Activated naive CD8-positive, alpha-beta T cell treated with anti-CD3 and anti-CD28 coated beads, Interleukin-2, amount 50 U/mL, for 16 hours (primary cell): Measurements from ENCODE around the gene PAFAH1B2.

Source experiments
- DNase-seq: peaks from one replicate; pipeline ENCODE4 v3.0.0-alpha.2; 2020; ENCODE audit warnings: low read depth, low spot score

PAFAH1B2 gene

GRCh38 chr11:117188620-117189081, 44.6 kb downstream of the PAFAH1B2 start:
- DNase-seq = no peak

- DNase-seq = no peak
Measured at GRCh38 chr11:117189191-117189940, 45.3 kb downstream of the PAFAH1B2 start.

DNA sequence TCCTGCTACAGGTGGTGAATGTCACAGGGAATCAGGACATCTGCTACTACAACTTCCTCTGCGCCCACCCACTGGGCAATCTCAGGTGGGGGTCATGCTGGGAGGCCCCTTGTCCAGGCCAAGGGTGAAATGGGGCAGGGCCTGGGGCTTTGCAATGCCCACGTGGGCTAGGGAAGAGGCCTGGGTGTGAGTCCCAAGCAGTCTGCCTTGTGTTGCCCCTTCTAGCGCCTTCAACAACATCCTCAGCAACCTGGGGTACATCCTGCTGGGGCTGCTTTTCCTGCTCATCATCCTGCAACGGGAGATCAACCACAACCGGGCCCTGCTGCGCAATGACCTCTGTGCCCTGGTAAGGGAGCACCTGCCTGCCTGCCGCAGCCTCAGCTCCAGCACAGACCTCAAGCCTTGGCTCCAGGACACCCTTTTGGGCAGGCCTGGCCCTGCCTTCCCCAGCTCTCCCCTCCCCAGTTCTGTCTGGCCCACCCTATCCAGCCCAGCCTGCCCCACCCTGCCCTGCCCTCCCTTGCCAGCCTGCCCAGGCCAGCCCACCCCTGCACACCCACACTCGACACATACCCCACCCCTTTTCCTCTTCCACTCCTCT, 46.0 kb downstream of the PAFAH1B2 start:
- no peak for DNase-seq

DNA sequence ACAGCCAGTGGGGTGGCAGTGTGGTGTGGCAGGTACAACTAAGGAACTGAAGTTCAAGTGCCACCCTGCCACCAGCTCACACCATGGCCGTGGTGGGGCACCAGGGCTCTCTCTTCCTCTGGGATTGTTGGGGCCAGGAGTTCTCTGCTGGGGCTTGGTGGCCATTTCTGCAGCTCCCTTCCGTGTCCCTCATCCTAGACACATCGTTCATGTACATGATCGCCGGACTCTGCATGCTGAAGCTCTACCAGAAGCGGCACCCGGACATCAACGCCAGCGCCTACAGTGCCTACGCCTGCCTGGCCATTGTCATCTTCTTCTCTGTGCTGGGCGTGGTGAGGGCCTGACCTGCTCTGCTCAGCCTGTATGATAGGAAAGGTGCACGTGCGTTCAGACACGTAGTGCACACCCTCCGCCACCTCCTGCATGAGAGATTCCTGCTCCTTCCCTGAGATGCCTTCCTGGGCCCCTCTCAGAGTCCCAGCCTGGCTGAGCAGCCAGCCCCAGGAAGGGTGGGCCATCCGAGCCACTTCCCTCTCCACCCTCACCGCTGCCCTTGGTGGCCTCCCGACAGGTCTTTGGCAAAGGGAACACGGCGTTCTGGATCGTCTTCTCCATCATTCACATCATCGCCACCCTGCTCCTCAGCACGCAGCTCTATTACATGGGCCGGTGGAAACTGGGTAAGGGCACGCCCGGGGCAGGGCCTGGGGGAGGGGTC, 47.8 kb downstream of the PAFAH1B2 start:
- no peak for DNase-seq

GRCh38 chr11:117192401-117192875, 48.4 kb downstream of the PAFAH1B2 start:
- no peak for DNase-seq

DNA sequence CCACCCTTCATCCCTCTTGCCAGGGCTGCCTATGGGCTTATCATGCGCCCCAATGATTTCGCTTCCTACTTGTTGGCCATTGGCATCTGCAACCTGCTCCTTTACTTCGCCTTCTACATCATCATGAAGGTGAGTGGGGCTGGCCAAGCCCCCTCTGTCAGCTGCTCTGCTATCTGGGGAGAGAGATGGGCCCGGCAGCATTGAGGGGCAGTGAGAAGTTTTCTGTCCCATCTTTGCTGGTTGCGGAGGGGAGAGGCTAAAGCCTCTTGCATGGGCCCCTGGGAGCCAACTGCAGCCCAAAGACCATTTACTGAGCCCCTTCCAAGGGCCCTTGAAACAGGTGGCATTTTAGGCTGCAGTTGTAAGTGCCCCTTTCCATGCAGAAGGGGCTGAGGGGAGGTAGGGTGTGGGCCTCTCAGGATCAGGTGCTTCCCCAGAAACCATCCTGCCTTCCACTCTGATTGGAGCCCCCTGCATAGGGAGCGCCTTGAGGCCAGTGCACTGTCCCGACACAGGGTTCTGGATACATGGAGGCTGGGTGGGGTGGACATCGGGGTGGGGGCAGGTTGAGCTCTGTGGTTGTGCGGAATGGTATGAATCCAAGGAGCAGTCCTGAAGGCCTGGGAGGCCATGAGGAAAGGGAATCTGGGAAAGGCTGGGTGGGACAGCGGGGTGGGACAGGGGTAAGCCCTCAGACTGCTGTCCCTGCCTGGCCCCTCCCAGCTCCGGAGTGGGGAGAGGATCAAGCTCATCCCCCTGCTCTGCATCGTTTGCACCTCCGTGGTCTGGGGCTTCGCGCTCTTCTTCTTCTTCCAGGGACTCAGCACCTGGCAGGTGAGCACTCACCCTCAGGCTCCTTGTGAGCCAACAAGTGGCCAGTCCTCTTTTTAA, 49.3 kb downstream of the PAFAH1B2 start:
- DNase-seq = no peak

DNA sequence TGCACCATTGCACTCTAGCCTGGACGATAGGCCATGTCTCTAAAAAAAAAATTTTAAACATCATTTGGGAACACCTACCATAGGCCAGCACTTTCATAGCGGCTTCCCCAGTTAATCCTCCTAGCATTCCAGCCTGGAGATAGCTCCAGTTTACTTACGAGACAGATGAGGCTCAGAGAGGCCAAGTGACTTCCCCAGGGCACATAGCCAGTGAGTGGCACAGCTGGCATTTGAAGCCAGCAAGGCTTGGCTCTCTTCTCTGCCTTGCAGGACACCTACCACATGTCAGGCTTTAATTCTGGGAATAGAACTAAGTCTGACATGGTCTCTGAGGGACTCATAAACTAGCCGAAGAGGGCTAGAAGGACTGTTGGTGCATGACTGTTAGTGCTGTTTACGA, 50.2 kb downstream of the PAFAH1B2 start:
- DNase-seq = no peak

GRCh38 chr11:117195258-117195657, 51.2 kb downstream of the PAFAH1B2 start:
- no peak for DNase-seq

DNA sequence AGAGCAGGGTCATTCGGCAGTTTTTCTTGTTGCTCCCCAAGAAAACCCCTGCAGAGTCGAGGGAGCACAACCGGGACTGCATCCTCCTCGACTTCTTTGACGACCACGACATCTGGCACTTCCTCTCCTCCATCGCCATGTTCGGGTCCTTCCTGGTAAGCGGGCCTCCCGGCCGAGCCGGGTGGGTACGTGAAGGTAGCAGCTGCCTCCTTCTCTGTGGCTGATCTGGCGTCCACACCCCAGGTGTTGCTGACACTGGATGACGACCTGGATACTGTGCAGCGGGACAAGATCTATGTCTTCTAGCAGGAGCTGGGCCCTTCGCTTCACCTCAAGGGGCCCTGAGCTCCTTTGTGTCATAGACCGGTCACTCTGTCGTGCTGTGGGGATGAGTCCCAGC, 51.7 kb downstream of the PAFAH1B2 start:
- DNase-seq = no peak

GRCh38 chr11:117197006-117197405, 52.9 kb downstream of the PAFAH1B2 start:
- no peak for DNase-seq

- no peak for DNase-seq
Measured at GRCh38 chr11:117197516-117198456, 53.7 kb downstream of the PAFAH1B2 start.

DNA sequence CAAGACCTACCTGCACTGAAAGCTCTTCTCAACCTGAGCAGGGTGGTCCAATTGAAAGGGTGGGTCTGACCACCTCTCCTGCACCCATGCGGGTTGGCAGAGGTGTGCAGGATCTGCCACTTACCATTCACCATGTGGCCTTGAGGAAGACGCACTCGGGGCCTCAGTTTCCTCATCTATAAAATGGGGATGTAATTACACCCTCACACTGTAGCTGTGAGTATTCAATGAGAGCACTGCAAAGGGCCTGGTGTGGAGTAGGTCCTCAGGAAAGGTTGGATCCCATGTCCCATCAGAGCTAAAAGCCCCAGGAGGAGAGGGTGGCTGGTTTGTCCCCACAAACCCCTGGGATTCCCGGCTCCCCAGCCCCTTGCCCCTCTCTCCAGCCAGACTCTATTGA, 54.5 kb downstream of the PAFAH1B2 start:
- DNase-seq = no peak

DNA sequence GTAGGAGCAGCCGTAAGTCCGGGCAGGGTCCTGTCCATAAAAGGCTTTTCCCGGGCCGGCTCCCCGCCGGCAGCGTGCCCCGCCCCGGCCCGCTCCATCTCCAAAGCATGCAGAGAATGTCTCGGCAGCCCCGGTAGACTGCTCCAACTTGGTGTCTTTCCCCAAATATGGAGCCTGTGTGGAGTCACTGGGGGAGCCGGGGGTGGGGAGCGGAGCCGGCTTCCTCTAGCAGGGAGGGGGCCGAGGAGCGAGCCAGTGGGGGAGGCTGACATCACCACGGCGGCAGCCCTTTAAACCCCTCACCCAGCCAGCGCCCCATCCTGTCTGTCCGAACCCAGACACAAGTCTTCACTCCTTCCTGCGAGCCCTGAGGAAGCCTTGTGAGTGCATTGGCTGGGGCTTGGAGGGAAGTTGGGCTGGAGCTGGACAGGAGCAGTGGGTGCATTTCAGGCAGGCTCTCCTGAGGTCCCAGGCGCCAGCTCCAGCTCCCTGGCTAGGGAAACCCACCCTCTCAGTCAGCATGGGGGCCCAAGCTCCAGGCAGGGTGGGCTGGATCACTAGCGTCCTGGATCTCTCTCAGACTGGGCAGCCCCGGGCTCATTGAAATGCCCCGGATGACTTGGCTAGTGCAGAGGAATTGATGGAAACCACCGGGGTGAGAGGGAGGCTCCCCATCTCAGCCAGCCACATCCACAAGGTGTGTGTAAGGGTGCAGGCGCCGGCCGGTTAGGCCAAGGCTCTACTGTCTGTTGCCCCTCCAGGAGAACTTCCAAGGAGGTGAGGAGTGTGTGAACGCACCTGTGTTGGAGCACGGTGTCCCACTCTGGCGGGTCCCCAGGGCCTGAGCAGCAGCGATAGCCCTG, 55.2 kb downstream of the PAFAH1B2 start, which contains the start of gene TAGLN:
Gene TAGLN (plus strand): TSS at position 318 of the 863 bp plus-strand sequence. CDS start 3,644 bp downstream, outside the sequence.
- DNase-seq = no peak

- no peak for DNase-seq
Measured at GRCh38 chr11:117199916-117200812, 56.1 kb downstream of the PAFAH1B2 start.

DNA sequence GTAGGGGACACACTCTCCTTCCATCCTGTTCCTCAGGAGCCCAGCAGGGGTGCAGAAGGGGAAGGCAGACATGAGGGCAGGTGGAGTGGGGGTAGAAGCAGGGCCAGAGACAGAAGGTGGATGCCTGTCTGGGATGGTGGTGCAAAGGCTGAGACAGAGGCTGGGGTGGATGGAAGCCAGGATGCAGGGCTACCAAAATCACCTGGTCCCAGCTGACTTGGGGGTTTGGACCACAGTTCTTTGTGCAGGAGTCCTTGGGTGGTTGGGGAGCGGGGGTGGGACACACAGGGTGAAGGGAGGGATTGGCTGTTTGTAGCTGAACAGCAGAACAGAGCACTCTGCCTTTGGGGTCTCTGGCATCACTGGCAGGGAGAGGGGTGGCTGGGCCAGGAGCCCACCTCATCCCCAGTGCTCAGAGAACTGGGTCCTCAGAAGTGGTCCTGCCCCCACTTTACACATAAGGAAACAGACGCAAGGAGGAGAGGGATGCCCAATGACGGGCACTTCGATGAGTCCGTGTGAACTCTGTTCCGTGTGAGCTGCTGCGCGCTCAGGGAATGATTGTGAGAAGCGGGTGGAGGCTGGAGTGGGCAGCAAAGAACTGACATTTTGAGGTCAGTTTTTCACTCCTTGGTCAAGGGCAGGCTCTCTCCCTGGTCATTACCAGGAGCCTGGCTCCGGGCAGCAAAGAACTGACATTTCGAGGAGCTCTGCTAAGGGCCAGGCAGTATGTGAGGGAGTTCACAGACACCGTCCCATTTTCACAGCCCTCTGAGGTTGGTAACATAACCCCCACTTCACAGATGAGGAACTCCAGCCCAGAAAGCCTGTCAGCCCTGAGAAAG, 56.9 kb downstream of the PAFAH1B2 start:
- no peak for DNase-seq

GRCh38 chr11:117201658-117202305, 57.7 kb downstream of the PAFAH1B2 start:
- no peak for DNase-seq
